PC-3 (cell line): Measurements from ENCODE around the gene B4GALT5. TPM values are rescaled to one million over a fixed set of nuclear protein-coding genes. Genes with fewer than 3 reads are reported as not detected.

Source experiments
- ATAC-seq: fragments of 200-7000 bp; cut with Tn5 transposase; 2 replicates; pipeline ENCODE4 v1.9.1; 2020; ENCODE audit warnings: mild to moderate bottlenecking, moderate library complexity
- BruUV-seq: library from RNA; stranded (reverse); fragments of 400-500 nt; replicated peaks from 2 replicates; lab custom pipeline; 2021; lab: Mats Ljungman, UMichigan
- CTCF ChIA-PET: fragments of 300-600 bp; sonication (Branson Sonifier 250); formaldehyde crosslinking; loops from one replicate; lab custom pipeline; 2022; ENCODE audit warnings: antibody characterized with exemption; lab: Charles Lee
- POLR2A ChIA-PET: fragments of 300-600 bp; sonication (Branson Sonifier 250); formaldehyde crosslinking; loops from one replicate; lab custom pipeline; 2022; ENCODE audit warnings: antibody characterized with exemption; ENCODE audit not compliant: unreplicated experiment; lab: Charles Lee
- DNase-seq: peaks from one replicate; pipeline ENCODE4 v3.0.0-alpha.2; 2015
- H2AFZ ChIP-seq: fragments of 300-600 bp; sonication (generic); 2 replicates; pipeline ENCODE4 v1.6.0; 2016; ENCODE audit warnings: antibody characterized with exemption, low read length
- H3F3A ChIP-seq: fragments of 300-600 bp; sonication (generic); one replicate; pipeline ENCODE4 v1.6.0; 2017; ENCODE audit warnings: antibody characterized with exemption, low read length, control low read depth, mild to moderate bottlenecking; ENCODE audit not compliant: unreplicated experiment
- H3K27ac ChIP-seq: fragments of 300-600 bp; sonication (generic); 2 replicates; pipeline ENCODE4 v1.5.1; 2016; ENCODE audit warnings: mild to moderate bottlenecking, low read length
- H3K27me3 ChIP-seq: fragments of 300-600 bp; sonication (generic); 2 replicates; pipeline ENCODE4 v1.6.1; 2016; ENCODE audit warnings: low read length, mixed read lengths
- H3K36me3 ChIP-seq: fragments of 300-600 bp; sonication (generic); 2 replicates; pipeline ENCODE4 v1.6.1; 2016; ENCODE audit warnings: low read depth, mixed run types, low read length, mixed read lengths
- H3K4me1 ChIP-seq: fragments of 300-600 bp; sonication (generic); 2 replicates; pipeline ENCODE4 v1.5.1; 2016; ENCODE audit warnings: low read length; ENCODE audit not compliant: insufficient read depth
- H3K4me2 ChIP-seq: fragments of 300-600 bp; sonication (generic); 2 replicates; pipeline ENCODE4 v1.6.0; 2016; ENCODE audit warnings: low read length
- H3K4me3 ChIP-seq: fragments of 300-600 bp; sonication (generic); 2 replicates; pipeline ENCODE4 v1.5.1; 2016; ENCODE audit warnings: mild to moderate bottlenecking, low read length, mixed read lengths
- H3K79me2 ChIP-seq: fragments of 300-600 bp; sonication (generic); 2 replicates; pipeline ENCODE4 v1.6.1; 2017; ENCODE audit warnings: low read length, mixed read lengths
- H3K9ac ChIP-seq: fragments of 300-600 bp; sonication (generic); 2 replicates; pipeline ENCODE4 v1.6.0; 2016; ENCODE audit warnings: mild to moderate bottlenecking, low read length
- H3K9me2 ChIP-seq: fragments of 300-600 bp; sonication (generic); replicated peaks from 2 replicates; pipeline ENCODE4 v1.6.1; 2016; ENCODE audit warnings: mixed run types, low read length, mixed read lengths
- H3K9me3 ChIP-seq: fragments of 300-600 bp; sonication (generic); 2 replicates; pipeline ENCODE4 v1.6.1; 2016; ENCODE audit warnings: low read length, mixed read lengths
- H4K20me1 ChIP-seq: fragments of 300-600 bp; sonication (generic); 2 replicates; pipeline ENCODE4 v1.6.1; 2016; ENCODE audit warnings: low read length, mixed read lengths
- EZH2 ChIP-seq: fragments of 300-600 bp; sonication (generic); IDR thresholded peaks from one replicate; pipeline ENCODE4 v1.6.1; 2017; ENCODE audit warnings: antibody characterized with exemption, mild to moderate bottlenecking, low read length; ENCODE audit not compliant: unreplicated experiment
- EZH2phosphoT487 ChIP-seq: fragments of 300-600 bp; sonication (generic); IDR thresholded peaks from 2 replicates; pipeline ENCODE4 v1.6.1; 2018; ENCODE audit warnings: mild to moderate bottlenecking, antibody characterized with exemption, low read length, borderline replicate concordance
- intact Hi-C: fragments of 100-400 bp; cut with micrococcal nuclease; formaldehyde crosslinking; loops from 2 replicates; pipeline ENCODE4 v1.9.0; 2023
- total RNA-seq: library from RNA; depleted of rRNA; stranded (reverse); fragments of >200 nt; gene quantifications from 2 replicates; pipeline ENCODE4 v1.2.3, GENCODE V29; 2014
- TF ChIP-seq, protein P1 (sequence below): fragments of 300-600 bp; sonication (generic); conservative IDR thresholded peaks from 2 replicates; pipeline ENCODE4 v1.5.1; 2017; ENCODE audit warnings: antibody characterized with exemption, low read depth, mild to moderate bottlenecking, low read length

The B4GALT5 gene
- total RNA-seq, 1 experiment from 2014 or later: 18.1 TPM

DNA sequence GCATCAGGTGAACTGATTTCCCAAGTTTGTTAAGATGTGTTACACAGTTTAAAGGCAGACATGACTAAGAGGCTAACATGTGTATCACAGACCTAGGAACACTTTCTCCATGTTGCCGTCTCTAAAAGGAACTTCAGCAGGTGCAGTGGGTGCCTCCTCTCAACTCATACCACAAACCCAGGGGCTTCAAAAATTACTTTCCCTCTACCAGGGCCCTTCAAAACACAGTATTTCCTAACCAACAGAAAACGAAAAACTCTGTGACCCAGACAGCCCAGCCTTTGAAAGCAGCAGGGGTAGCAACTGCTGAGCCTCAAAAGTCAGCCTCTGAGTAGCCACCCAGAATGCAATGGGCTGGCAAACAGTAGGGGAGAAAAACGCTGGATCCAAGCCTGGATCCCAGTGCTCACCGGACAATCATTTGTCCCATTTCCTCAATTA, 28.5 kb downstream of the B4GALT5 start:
- DNase-seq (no peak), ATAC-seq (no peak)
- H3K27me3 ChIP-seq: no peaks in the 10 kb centered on the region
- ChIA-PET CTCF (no interaction called here), POLR2A (interaction anchor here (0.7 kb wide), 1 partner anchor 25 kb away, joined by 8 read pairs; no protein-coding TSS in a partner anchor)
- intact Hi-C loops: no loop called here
- 0 out of 2 replicates have a peak, but pooled peaks cover 3% of the 10 kb centered on the region for H3K36me3 ChIP-seq
- no peak overlapping the region for H2AFZ ChIP-seq
- H3K4me1 ChIP-seq: peaks cover 32% of the 10 kb centered on the region
- TF ChIP-seq, protein P1, sequence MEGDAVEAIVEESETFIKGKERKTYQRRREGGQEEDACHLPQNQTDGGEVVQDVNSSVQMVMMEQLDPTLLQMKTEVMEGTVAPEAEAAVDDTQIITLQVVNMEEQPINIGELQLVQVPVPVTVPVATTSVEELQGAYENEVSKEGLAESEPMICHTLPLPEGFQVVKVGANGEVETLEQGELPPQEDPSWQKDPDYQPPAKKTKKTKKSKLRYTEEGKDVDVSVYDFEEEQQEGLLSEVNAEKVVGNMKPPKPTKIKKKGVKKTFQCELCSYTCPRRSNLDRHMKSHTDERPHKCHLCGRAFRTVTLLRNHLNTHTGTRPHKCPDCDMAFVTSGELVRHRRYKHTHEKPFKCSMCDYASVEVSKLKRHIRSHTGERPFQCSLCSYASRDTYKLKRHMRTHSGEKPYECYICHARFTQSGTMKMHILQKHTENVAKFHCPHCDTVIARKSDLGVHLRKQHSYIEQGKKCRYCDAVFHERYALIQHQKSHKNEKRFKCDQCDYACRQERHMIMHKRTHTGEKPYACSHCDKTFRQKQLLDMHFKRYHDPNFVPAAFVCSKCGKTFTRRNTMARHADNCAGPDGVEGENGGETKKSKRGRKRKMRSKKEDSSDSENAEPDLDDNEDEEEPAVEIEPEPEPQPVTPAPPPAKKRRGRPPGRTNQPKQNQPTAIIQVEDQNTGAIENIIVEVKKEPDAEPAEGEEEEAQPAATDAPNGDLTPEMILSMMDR: no peak
- BruUV-seq: no TSS peak
- H3K9ac ChIP-seq: no peak overlapping the region
- H3K9me3 ChIP-seq: no peaks in the 10 kb centered on the region
- H3K79me2 ChIP-seq: peaks cover 100% of the 10 kb centered on the region
- no peaks in the 10 kb centered on the region for H3F3A ChIP-seq
- no peaks in the 10 kb centered on the region for H3K9me2 ChIP-seq
- no peak overlapping the region for H3K27ac ChIP-seq
- H4K20me1 ChIP-seq: no peaks in the 10 kb centered on the region
- H3K4me2 ChIP-seq: no peak overlapping the region
- no peak overlapping the region for H3K4me3 ChIP-seq

DNA sequence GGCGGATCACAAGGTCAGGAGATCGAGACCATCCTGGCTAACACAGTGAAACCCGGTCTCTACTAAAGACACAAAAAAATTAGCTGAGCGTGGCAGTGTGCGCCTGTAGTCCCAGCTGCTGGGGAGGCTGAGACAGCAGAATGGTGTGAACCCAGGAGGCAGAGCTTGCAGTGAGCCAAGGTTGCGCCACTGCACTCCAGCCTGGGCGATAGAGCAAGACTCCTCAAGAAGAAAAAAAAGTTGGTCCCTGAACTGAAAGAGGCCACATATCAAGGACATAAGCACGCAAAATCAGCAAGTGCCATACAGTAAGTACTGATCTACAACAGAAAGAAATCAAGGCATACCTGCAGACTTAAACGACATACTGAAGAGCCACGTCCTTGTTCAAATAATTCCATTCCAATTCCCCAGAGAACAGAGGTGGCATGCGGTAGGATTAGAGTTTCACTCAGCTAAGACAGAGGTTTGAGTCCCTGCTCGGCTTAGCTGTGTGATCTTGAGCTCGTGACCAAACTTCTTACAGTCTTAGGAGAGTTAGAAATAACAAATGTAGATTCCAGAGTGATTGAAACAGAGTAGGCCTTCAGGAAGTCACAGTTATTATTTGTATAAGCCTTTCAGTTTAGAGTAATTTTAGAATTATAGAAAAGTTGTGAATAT, 29.2 kb downstream of the B4GALT5 start:
- BruUV-seq: no TSS peak
- no peaks in the 10 kb centered on the region for H3K9me2 ChIP-seq
- 0 out of 2 replicates have a peak, but pooled peaks cover 3% of the 10 kb centered on the region for H3K36me3 ChIP-seq
- ChIA-PET CTCF (no interaction called here), POLR2A (no interaction called here)
- peaks cover 32% of the 10 kb centered on the region for H3K4me1 ChIP-seq
- H2AFZ ChIP-seq: no peak overlapping the region
- DNase-seq (no peak), ATAC-seq (no peak)
- no peak overlapping the region for H3K9ac ChIP-seq
- no peak overlapping the region for H3K4me2 ChIP-seq
- intact Hi-C loops: no loop called here
- H3K27ac ChIP-seq: no peak overlapping the region
- TF ChIP-seq EZH2: no peak
- TF ChIP-seq, protein P1: no peak
- TF ChIP-seq EZH2phosphoT487: no peak
- no peaks in the 10 kb centered on the region for H3F3A ChIP-seq
- no peaks in the 10 kb centered on the region for H3K9me3 ChIP-seq
- H3K4me3 ChIP-seq: no peak overlapping the region
- H3K79me2 ChIP-seq: peaks cover 100% of the 10 kb centered on the region
- no peaks in the 10 kb centered on the region for H3K27me3 ChIP-seq
- no peaks in the 10 kb centered on the region for H4K20me1 ChIP-seq

DNA sequence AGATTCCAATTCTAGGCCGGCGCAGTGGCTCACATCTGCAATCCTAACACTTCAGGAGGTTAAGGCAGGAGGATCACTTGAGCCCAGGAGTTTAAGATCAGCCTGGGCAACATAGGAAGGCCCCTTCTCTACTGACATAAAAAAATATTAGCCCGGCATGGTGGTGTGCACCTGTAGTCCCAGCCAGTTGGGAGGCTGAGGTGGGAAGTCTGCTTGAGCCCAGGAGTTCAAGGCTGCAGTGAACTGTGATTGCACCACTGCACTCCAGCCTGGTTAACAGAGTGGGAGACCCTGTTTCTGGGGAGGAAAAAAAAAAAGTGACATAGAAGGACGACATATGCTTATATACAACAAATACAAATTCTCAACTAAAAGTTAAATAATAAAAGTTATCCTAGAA, 30.9 kb downstream of the B4GALT5 start:
- no peak overlapping the region for H3K9ac ChIP-seq
- no peak overlapping the region for H3K4me2 ChIP-seq
- no peaks in the 10 kb centered on the region for H3K9me3 ChIP-seq
- ChIA-PET POLR2A (no interaction called here), CTCF (no interaction called here)
- H3K9me2 ChIP-seq: no peaks in the 10 kb centered on the region
- DNase-seq (no peak), ATAC-seq (no peak)
- no peak overlapping the region for H3K4me3 ChIP-seq
- H2AFZ ChIP-seq: no peak overlapping the region
- H3K4me1 ChIP-seq: peaks cover 48% of the 10 kb centered on the region
- no TSS peak for BruUV-seq
- peaks cover 100% of the 10 kb centered on the region for H3K79me2 ChIP-seq
- no peaks in the 10 kb centered on the region for H3F3A ChIP-seq
- TF ChIP-seq EZH2 (no peak), EZH2phosphoT487 (no peak)
- TF ChIP-seq, protein P1: no peak
- H3K27me3 ChIP-seq: no peaks in the 10 kb centered on the region
- H3K36me3 ChIP-seq: 0 out of 2 replicates have a peak, but pooled peaks cover 3% of the 10 kb centered on the region
- intact Hi-C loops: no loop called here
- no peak overlapping the region for H3K27ac ChIP-seq
- no peaks in the 10 kb centered on the region for H4K20me1 ChIP-seq
